Breast epithelium (tissue), 3 donors: ENCODE results near the gene RHEX.

ENCODE experiments used
- POLR2AphosphoS5 ChIP-seq, 3 donors: sonication (generic); formaldehyde crosslinking; IDR thresholded peaks; one replicate each; pipeline ENCODE4 v1.6.1; 2017; ENCODE audit warnings: antibody characterized with exemption in 3 of 3
- TF ChIP-seq, protein P1 (sequence below), 3 donors: fragments of 450-650 bp; IDR thresholded peaks; one replicate each; pipeline ENCODE4 v1.5.1; 2016 to 2017; ENCODE audit warnings: antibody characterized with exemption in 3 of 3, mild to moderate bottlenecking in 3 of 3, moderate library complexity in 3 of 3

DNA sequence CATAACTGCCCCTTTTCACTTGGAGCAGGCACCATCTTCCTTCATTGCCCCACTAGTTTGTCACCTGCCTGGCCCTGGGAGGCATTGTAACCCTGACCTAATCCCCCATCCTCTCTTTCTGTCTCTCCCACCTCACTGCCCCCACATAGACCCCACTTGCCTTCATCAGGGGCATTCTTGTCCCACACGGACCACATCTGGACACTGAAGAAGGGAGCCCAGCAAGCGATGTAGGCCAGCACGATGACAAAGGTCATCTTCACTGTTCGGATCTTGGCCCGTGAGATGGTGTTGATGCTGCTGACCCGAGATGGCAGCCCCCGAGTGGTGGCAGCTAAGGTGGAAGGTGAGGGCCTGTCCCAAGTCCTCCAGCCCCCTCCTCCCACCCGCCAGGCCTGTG lies 62.8 kb downstream of the RHEX start:
- no peak for TF ChIP-seq POLR2AphosphoS5 (IDR thresholded peaks at IDR 0.05)
- TF ChIP-seq, protein P1, sequence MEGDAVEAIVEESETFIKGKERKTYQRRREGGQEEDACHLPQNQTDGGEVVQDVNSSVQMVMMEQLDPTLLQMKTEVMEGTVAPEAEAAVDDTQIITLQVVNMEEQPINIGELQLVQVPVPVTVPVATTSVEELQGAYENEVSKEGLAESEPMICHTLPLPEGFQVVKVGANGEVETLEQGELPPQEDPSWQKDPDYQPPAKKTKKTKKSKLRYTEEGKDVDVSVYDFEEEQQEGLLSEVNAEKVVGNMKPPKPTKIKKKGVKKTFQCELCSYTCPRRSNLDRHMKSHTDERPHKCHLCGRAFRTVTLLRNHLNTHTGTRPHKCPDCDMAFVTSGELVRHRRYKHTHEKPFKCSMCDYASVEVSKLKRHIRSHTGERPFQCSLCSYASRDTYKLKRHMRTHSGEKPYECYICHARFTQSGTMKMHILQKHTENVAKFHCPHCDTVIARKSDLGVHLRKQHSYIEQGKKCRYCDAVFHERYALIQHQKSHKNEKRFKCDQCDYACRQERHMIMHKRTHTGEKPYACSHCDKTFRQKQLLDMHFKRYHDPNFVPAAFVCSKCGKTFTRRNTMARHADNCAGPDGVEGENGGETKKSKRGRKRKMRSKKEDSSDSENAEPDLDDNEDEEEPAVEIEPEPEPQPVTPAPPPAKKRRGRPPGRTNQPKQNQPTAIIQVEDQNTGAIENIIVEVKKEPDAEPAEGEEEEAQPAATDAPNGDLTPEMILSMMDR (IDR thresholded peaks at IDR 0.05): no peak
